NCI-H2081 (cell line): Measurements from ENCODE around the gene TMUB1.
A peak's percentile ranks its signal among the peaks of the same experiment; 100 is the strongest.

ENCODE experiments used
- DNase-seq, 2 experiments: peaks; one replicate each; lab custom pipeline; 2025; lab: John Stamatoyannopoulos, UW

Gene TMUB1

DNA sequence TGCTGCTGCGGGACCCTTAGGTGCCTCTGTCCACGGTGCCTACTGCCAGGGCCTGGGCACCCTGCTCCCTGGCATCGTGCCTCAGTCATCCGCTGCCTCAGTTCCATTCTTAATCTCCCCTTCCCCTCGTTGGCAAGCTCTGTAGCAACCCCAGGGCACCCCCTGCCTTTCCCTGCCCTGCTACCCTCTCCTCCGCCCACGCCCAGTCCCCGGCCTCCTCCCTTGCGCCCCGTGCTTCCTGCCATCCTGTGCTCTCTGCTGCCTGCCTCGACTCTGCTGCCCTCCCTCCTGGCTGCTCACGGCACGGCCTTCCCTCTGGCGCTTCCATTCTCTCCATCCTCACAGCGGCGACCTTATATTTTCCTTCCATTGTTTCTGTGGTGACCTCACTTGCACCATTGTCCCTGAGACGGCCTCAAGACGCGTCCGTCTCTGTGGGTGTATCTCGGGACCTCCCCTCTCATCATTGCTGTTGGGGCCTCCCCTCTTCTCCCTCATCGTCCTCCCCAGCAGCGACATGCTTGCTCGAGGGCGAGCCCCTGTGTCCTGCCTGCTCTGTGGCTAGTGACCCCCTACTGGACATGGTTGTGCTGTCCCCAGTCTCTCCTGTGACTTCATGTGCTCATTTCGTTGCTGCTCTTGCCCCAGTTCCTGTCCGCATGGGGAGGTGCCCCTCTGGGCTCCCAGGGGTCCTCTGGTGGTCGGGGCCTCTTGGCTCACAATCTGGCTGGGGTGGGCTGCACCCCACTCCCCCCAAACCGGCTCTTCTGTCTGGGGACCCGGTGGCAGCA is 38.3 kb upstream of the TMUB1 start:
- DNase-seq = no peak

GRCh38 chr7:151120896-151121295 is 37.6 kb upstream of the TMUB1 start:
- no peak for DNase-seq

DNA sequence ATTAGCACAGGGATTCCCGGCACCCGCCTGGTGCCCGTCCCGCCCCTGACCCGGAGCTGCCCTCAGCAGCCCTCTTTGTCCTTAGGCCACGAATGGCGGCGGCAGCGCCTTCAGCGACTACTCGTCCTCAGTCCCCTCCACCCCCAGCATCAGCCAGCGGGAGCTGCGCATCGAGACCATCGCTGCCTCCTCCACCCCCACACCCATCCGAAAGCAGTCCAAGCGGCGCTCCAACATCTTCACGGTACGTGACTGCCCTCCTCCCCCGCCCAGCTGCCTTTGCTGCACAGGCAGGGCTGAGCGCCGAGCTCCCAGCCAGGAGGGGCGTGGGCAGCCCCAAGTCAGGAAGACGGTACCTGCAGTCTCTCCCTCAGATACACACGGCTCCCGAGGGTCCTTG is 36.6 kb upstream of the TMUB1 start:
- no peak for DNase-seq

- DNase-seq = no peak
Observed at GRCh38 chr7:151119055-151119415, 35.7 kb upstream of the TMUB1 start.

- DNase-seq = no peak
Observed at GRCh38 chr7:151118108-151119054, 35.1 kb upstream of the TMUB1 start.

DNA sequence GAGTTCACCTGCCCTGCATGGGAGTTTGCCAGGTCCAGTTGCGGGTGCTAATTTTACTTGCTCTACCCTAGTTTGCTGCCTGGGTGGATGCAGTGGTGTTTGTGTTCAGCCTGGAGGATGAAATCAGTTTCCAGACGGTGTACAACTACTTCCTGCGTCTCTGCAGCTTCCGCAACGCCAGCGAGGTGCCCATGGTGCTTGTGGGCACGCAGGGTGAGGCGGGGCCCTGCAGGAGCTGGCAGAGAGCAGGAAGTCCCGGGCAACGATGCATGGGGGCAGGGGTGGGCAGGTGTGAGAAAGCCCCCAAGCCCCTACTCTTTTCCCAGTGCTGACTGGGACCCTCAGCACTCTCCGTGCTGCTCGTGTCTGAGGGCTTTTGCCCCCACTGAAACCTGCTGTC is 34.3 kb upstream of the TMUB1 start:
- no peak for DNase-seq

- DNase-seq = no peak
Observed at GRCh38 chr7:151116603-151117440, 33.5 kb upstream of the TMUB1 start.

GRCh38 chr7:151115836-151116418 is 32.6 kb upstream of the TMUB1 start:
- no peak for DNase-seq

DNA sequence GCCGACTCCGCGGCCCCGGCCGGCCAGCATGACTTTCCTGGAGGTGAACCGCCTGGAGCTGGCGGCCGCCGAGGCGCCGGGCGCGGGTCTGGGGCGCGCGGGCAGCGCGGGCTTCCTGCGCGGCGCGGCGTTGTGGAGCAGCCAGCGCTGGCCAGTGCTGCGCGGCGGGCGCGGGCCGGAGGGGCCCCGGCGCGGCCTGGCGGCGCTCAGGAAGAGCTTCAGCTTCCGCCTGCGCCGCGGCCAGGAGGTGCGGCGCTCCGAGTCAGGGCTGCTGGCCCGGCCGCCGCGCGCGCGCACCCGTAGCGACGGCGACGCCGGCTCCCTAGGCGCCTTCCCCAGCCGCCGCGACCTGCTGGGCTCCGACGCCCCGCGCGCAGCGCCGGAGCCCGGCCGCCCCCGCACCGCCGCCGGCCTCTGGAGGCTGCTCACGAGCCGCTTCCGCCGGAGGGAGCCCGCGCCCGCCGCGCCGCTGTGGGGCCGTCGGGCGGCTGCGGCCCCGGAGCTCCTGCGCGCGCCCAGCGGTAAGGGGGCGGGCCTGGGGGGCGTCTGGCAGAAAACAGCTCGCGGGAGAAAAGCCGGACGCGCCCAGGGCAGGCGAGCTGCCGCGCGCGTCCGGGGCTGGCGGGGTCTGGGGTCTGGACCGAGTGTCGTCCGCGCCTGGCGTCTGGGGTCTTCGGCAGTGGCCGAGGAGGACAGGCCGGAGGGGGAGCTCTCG is 32.0 kb upstream of the TMUB1 start:
- no peak for DNase-seq

DNA sequence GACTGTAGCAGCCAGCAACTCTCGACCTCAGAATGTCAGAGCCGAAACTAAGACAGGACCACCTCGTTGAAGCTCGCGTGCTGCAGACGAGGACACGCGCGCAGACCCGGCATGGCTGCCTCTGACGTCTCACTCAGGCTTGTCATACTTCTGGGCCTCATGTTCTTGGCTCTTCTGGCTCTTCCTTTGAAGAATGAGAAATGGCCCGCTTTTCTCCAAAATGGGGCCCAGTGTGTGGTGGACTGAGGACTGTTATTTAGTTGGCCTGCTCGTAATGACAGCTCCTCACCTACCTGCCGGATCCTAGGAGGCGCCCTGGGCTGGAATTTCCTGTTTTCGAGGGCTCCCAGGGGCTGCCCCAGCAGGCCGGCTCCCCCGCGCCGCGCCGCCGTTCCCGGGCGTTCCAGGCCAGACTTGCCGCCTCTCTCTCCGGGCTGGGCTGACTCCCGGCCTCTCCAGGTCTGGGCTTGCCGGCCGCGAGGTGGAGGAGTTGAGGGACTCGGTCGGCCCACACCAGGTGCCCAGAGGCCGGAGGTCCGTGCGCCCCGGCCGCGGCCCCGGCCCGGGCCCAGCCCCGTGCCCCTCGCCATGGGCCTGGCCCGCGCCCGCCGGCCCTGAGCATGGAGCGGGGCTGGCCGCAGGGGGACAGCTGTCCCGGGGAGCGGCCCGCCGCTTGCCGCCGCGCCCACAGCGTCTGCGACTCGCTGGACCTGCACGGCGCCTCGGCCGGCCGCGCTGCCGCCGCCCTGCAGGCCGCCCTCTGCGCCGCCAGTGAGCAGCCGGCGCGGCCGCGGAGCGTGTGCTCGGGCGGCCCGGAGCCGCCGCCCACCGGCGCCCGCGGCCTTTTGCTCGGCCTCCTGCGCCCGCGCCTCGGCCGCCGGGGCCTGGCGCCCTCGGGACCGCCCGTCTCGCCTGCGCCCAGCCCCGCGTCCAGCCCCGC is 31.1 kb upstream of the TMUB1 start:
- DNase-seq = no peak

- no peak for DNase-seq
Observed at GRCh38 chr7:151113344-151114150, 30.3 kb upstream of the TMUB1 start.

- DNase-seq = peak; percentile 64 to 70
Observed at GRCh38 chr7:151110941-151111645, 27.8 kb upstream of the TMUB1 start.

- no peak for DNase-seq
Observed at GRCh38 chr7:151110236-151110940, 27.1 kb upstream of the TMUB1 start.

DNA sequence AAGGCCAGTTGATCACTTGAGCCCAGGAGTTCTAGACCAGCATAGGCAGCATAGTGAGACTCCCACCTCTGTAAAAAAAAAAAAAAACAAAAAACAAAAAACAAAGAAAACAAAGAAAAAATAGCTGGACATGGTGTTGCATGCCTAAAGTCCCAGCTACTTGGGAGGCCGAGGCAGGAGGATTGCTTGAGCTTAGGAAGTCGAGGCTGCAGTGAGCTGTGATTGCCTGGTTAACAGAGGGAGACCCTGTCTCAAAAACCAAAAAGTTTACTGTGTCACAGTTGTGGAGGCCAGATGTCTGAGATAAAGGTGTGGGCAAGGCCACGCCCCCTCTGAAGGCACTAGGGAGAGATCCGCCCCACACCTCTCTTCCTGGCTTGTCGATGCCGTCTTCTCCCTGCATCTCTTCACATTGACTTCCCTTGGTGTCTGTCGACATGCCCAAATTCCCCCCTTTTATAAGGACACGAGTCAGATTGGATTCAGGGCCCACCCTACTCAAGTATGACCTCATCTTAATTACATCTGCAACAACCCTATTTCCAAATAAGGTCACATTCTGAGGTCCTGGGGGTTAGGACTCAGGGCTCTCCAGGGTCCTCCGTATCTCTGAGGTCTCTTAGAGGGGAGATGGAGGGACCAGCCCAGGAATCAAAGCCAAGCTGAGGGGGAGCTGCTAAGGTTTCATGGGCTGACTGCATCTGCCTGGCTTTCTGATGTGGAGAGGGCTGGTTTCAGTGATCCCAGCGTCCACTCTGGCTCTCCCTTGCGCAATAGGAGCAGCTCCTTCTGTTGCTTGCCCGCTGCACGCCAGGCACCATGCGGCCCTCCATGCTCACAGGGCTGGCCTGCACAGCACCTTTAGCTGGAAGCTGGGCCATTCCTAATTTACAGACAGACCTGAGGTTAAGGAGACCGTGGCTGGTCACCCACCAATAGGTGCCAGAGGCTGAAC is 26.1 kb upstream of the TMUB1 start:
- no peak for DNase-seq

DNA sequence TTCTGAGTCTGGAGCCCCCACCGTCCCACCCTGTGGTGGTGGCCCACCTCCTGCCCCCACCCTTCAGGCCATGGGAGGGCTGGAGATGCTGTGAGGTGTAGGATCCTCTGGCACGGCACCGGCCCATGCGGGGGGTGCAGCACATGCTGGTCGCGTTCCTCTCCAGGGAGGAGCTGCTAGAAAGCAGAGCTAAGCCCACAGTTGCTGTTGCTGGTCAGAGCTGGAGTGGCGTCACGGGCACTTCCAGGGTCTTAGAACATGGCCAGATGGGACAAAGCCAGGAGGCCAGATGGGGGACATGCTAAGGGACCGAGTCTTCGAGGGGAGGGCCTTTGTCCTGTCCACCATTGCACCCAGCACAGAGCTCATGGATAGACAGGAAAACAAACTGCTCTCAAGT is 24.6 kb upstream of the TMUB1 start:
- DNase-seq = no peak

DNA sequence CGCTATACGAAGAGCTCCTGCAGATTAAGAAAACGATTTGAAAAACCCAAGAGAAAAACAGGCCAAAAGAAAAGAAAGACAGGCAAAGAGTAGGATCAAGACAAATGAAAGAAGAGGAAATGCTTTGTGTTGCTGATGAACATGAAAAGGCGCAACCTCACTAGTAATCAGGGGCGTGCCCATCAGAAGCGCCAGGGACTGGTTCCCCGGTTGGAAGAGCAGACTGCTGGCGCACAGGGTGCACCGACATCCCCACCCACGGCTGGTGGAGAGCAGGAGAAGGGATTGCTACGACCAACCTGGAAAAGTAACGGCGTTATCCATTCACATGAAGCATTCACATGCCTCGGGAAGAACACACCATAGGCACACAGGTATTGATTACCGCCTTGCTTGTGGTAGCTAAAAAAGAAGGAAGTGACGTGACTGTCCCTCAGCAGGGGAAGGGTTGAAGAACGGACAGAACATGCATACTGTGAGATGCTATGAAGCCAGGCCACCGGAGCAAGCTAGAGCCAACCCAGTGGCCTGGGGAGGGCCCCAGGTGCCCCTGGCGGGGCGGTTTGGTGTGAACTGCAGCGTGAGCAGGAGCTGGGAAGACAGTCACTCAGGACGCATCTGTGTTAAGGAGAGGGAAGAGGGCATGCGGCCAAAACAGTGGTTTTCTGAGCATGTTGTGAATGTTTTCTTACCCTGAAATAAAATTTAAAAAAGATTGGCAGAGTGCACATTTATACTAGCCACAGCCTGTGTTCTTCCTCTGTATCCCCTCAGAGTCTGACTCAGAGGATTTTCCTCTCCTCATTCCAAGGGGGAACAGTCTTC is 21.3 kb upstream of the TMUB1 start:
- no peak for DNase-seq
